ENCODE results near the gene GPI. TPM values are rescaled to one million over a fixed set of nuclear protein-coding genes. Genes with fewer than 3 reads are reported as not detected.

GPI gene
- total and polyA plus RNA-seq, 2 of the 13 experiments (the other 11 are each of a cell fraction or from before 2014, with no cell fraction given): 147 to 167 TPM

DNA sequence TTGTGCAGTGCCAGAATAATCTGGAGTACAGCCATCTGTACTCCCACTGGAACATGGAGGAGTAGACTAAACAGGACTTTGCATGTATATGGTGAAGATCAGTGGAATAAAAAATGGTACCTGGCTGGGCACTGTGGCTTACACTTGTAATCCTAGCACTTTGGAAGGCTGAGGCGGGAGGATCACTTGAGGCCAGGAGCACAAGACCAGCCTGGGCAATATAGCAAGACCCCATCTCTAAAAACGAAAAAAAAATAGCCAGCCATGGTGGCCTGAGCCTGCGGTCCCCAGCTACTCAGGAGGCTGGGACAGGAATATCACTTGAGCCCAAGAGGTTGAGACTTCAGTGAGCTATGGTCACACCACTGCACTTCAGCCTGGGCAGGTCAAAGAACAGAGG is 83.2 kb downstream of the GPI start:
- intact Hi-C loops (cut with micrococcal nuclease; ENCODE audit: unreplicated experiment): no loop called here
- Histone ChIP-seq H3K4me1 (ENCODE audit: insufficient read depth, low read length) (no peaks in the 10 kb centered on the region), H3K27me3 (ENCODE audit: control insufficient read depth in 1 of 2, insufficient read depth in 2 of 2, low read length in 2 of 2) (no peaks in the 10 kb centered on the region), H4K20me1 (ENCODE audit: insufficient read depth, low read length) (no peaks in the 10 kb centered on the region), H3K27ac (ENCODE audit: extremely low read length, insufficient read depth, low read length) (no peak overlapping the region), H3K4me3 (replicated peaks in 1 of 3; ENCODE audit: insufficient read depth in 1 of 3, low read depth in 2 of 3, low read length in 3 of 3) (no peak overlapping the region), H3K9ac (ENCODE audit: insufficient read depth, low read depth, low read length) (no peak overlapping the region), H3K4me2 (ENCODE audit: low read depth, low read length) (no peak overlapping the region), H3K79me2 (ENCODE audit: insufficient read depth, low read length) (no peaks in the 10 kb centered on the region), H3K36me3 (replicated peaks in 1 of 2; ENCODE audit: control insufficient read depth in 1 of 2, insufficient read depth in 2 of 2, low read length in 2 of 2) (peaks cover 26 to 80% of the 10 kb centered on the region in 2 experiments), H3K9me3 (ENCODE audit: low read length) (no peaks in the 10 kb centered on the region), H2AFZ (ENCODE audit: low read length) (no peak overlapping the region)
- no TSS peak for BruUV-seq (replicated peaks)
- peak; percentile 58; the same call in 1 of the 2 replicates for TF ChIP-seq ZNF121 (CRISPR knock-in tag; IDR thresholded peaks at IDR 0.05)
- TF ChIP-seq FOXK1 (CRISPR knock-in tag; IDR thresholded peaks at IDR 0.05; ENCODE audit: borderline replicate concordance, low read depth): no peak
- TF ChIP-seq, protein P1, sequence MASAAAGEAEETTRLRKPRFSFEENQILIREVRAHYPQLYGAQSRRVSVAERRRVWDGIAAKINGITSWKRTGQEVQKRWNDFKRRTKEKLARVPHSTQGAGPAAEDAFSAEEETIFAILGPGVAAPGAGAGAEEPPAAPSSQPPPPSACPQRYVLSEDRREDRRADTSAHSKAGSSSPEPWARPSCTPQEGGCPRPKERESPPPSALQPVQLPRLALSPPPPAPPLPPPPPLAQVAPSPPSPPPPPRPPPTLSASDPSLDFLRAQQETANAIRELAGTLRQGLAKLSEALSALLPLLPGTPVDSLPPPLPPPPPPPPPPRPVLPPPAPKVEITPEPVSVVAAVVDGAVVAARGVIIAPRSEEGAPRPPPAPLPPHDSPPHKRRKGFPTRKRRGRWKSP (CRISPR knock-in tag; IDR thresholded peaks at IDR 0.05): no peak
- DNase-seq (ENCODE audit: low spot score) (no peak), FAIRE-seq (no peak), ATAC-seq (no peak)
- 98% methylated on average over 3 of the region's 3 CpGs for WGBS (ENCODE audit: low lambda C conversion rate)
- ChIA-PET CTCF (ENCODE audit: low intra/inter-chr PET ratio, low total read pairs) (no interaction called here), POLR2A (no interaction called here)
- in situ Hi-C loops (cut with HindIII; ENCODE audit: extremely low pct_ligation_motif_present, low pct_unique_long_range_greater_than_20kb): no loop called here

Other genes with a start within 250 kb of the GPI start
- 83.6 and 109 TPM in 2 replicates for gene LSM14A, start 192.7 kb upstream of the GPI start, total RNA-seq (2016; rRNA removed; fragmentation: Illumina TruSeq; extraction: Trizol)
- 62.4 and 77.0 TPM in 2 replicates for gene LSM14A, start 192.7 kb upstream of the GPI start, polyA plus RNA-seq (2011; rRNA removed)
- 8.0 and 8.2 TPM in 2 replicates for gene GARRE1, start 110.6 kb upstream of the GPI start, total RNA-seq (2016; rRNA removed; fragmentation: Illumina TruSeq; extraction: Trizol)
- 11.7 and 11.8 TPM in 2 replicates for gene GARRE1, start 110.6 kb upstream of the GPI start, polyA plus RNA-seq (2011; rRNA removed)
- 35.2 and 40.5 TPM in 2 replicates for gene PDCD2L, start 39.2 kb downstream of the GPI start, total RNA-seq (2016; rRNA removed; fragmentation: Illumina TruSeq; extraction: Trizol)
- 24.5 and 29.3 TPM in 2 replicates for gene PDCD2L, start 39.2 kb downstream of the GPI start, polyA plus RNA-seq (2011; rRNA removed)
- gene UBA2, start 63.2 kb downstream of the GPI start, total RNA-seq (2016; rRNA removed; fragmentation: Illumina TruSeq; extraction: Trizol): 222 and 327 TPM in 2 replicates
- gene UBA2, start 63.2 kb downstream of the GPI start, polyA plus RNA-seq (2011; rRNA removed): 117 and 172 TPM in 2 replicates
- gene WTIP, start 116.6 kb downstream of the GPI start, total RNA-seq (2016; rRNA removed; fragmentation: Illumina TruSeq; extraction: Trizol): 9.0 and 15.0 TPM in 2 replicates
- 18.1 and 20.9 TPM in 2 replicates for gene WTIP, start 116.6 kb downstream of the GPI start, polyA plus RNA-seq (2011; rRNA removed)